DOHH2 (cell line): ENCODE results near the gene TP63.

ENCODE experiments used
- H3F3A ChIP-seq: fragments of 200-600 bp; sonication (generic), shearing (Covaris generic); 2 replicates; pipeline ENCODE4 v1.6.0; 2016; ENCODE audit warnings: antibody characterized with exemption, mild to moderate bottlenecking; ENCODE audit not compliant: control insufficient read depth, insufficient read depth
- H3K27ac ChIP-seq: fragments of 200-600 bp; sonication (generic); 2 replicates; pipeline ENCODE4 v1.5.1; 2014; ENCODE audit warnings: low read depth, mild to moderate bottlenecking, low read length, moderate library complexity
- H3K27me3 ChIP-seq: fragments of 200-600 bp; sonication (generic); 2 replicates; pipeline ENCODE4 v1.6.1; 2014; ENCODE audit warnings: mild to moderate bottlenecking, low read length, mixed read lengths; ENCODE audit not compliant: control insufficient read depth
- H3K36me3 ChIP-seq: fragments of 200-600 bp; sonication (generic); 2 replicates; pipeline ENCODE4 v1.6.1; 2014; ENCODE audit warnings: mild to moderate bottlenecking, low read length, moderate library complexity, mixed read lengths; ENCODE audit not compliant: control insufficient read depth
- H3K4me1 ChIP-seq: fragments of 200-600 bp; sonication (generic); 2 replicates; pipeline ENCODE4 v1.6.1; 2014; ENCODE audit warnings: mild to moderate bottlenecking, low read length, mixed read lengths; ENCODE audit not compliant: control insufficient read depth
- H3K4me2 ChIP-seq: fragments of 200-600 bp; sonication (generic); 2 replicates; pipeline ENCODE4 v1.6.0; 2014; ENCODE audit warnings: mild to moderate bottlenecking, low read length, moderate library complexity
- H3K4me3 ChIP-seq: fragments of 200-600 bp; sonication (generic); 2 replicates; pipeline ENCODE4 v1.5.1; 2014; ENCODE audit warnings: mild to moderate bottlenecking, low read length, mixed read lengths
- H3K79me2 ChIP-seq: fragments of 200-600 bp; sonication (generic); 2 replicates; pipeline ENCODE4 v1.6.1; 2014; ENCODE audit warnings: mild to moderate bottlenecking, low read length, mixed read lengths; ENCODE audit not compliant: control insufficient read depth
- H3K9me2 ChIP-seq: fragments of 200-600 bp; sonication (generic); replicated peaks from 2 replicates; pipeline ENCODE4 v1.6.1; 2014; ENCODE audit warnings: mild to moderate bottlenecking, low read length, mixed read lengths; ENCODE audit not compliant: control insufficient read depth
- H3K9me3 ChIP-seq: fragments of 200-600 bp; sonication (generic); 2 replicates; pipeline ENCODE4 v1.6.1; 2014; ENCODE audit warnings: antibody characterized with exemption, low read length, mixed read lengths; ENCODE audit not compliant: control insufficient read depth, insufficient read depth
- H4K20me1 ChIP-seq: fragments of 200-600 bp; sonication (generic); 2 replicates; pipeline ENCODE4 v1.6.0; 2014; ENCODE audit warnings: low read depth, mild to moderate bottlenecking, antibody characterized with exemption, low read length, moderate library complexity; ENCODE audit not compliant: control insufficient read depth, insufficient read depth
- CTCF ChIP-seq: fragments of 200-600 bp; sonication (generic); IDR thresholded peaks from one replicate; pipeline ENCODE4 v1.5.1; 2014; ENCODE audit warnings: antibody characterized with exemption, mild to moderate bottlenecking, low read depth, low read length; ENCODE audit not compliant: poor library complexity, severe bottlenecking
- EZH2phosphoT487 ChIP-seq: fragments of 200-600 bp; sonication (generic); IDR thresholded peaks from 2 replicates; pipeline ENCODE4 v1.6.1; 2017; ENCODE audit warnings: borderline replicate concordance, mild to moderate bottlenecking, antibody characterized with exemption, low read length, moderate library complexity, mixed read lengths

Gene TP63

GRCh38 chr3:189631373-189631408 is at the start of gene TP63:
TP63 (plus strand) TSS chr3:189631389; CDS start chr3:189631516, 127 bp downstream.
- Histone ChIP-seq H3K27ac (peak within 1 kb of the TSS; percentile 82), H4K20me1 (no peaks in the 10 kb centered on the region), H3K36me3 (no peaks in the 10 kb centered on the region), H3K4me2 (peak within 1 kb of the TSS; percentile 66), H3K27me3 (no peaks in the 10 kb centered on the region), H3F3A (0 out of 2 replicates have a peak, but pooled peaks cover 2% of the 10 kb centered on the region), H3K9me3 (no peaks in the 10 kb centered on the region), H3K9me2 (no peaks in the 10 kb centered on the region), H3K4me3 (peak within 1 kb of the TSS; percentile 71), H3K4me1 (peaks cover 35% of the 10 kb centered on the region), H3K79me2 (peaks cover 30% of the 10 kb centered on the region)
- TF ChIP-seq EZH2phosphoT487 = no peak
- TF ChIP-seq CTCF = no peak

GRCh38 chr3:189582179-189582578 is 49.0 kb upstream of the TP63 start:
- Histone ChIP-seq H3K9me3 (no peaks in the 10 kb centered on the region), H3K36me3 (no peaks in the 10 kb centered on the region), H3K4me2 (no peak overlapping the region), H4K20me1 (no peaks in the 10 kb centered on the region), H3K9me2 (no peaks in the 10 kb centered on the region), H3F3A (no peaks in the 10 kb centered on the region), H3K4me3 (no peak overlapping the region), H3K79me2 (no peaks in the 10 kb centered on the region), H3K4me1 (no peaks in the 10 kb centered on the region), H3K27ac (no peak overlapping the region), H3K27me3 (no peaks in the 10 kb centered on the region)
- TF ChIP-seq EZH2phosphoT487 = no peak
- no peak for TF ChIP-seq CTCF

GRCh38 chr3:189584645-189585044 is 46.5 kb upstream of the TP63 start:
- H3F3A ChIP-seq = no peaks in the 10 kb centered on the region
- TF ChIP-seq CTCF (no peak), EZH2phosphoT487 (no peak)
- H3K36me3 ChIP-seq = no peaks in the 10 kb centered on the region
- no peaks in the 10 kb centered on the region for H3K9me3 ChIP-seq
- H3K4me3 ChIP-seq = no peak overlapping the region
- no peak overlapping the region for H3K4me2 ChIP-seq
- H3K27ac ChIP-seq = no peak overlapping the region
- H3K27me3 ChIP-seq = no peaks in the 10 kb centered on the region
- no peaks in the 10 kb centered on the region for H4K20me1 ChIP-seq
- H3K9me2 ChIP-seq = no peaks in the 10 kb centered on the region
- H3K79me2 ChIP-seq = no peaks in the 10 kb centered on the region
- no peaks in the 10 kb centered on the region for H3K4me1 ChIP-seq

- Histone ChIP-seq H3K4me1 (no peaks in the 10 kb centered on the region), H3K27ac (no peak overlapping the region), H4K20me1 (no peaks in the 10 kb centered on the region), H3K4me2 (no peak overlapping the region), H3K79me2 (no peaks in the 10 kb centered on the region), H3K9me3 (no peaks in the 10 kb centered on the region), H3K4me3 (no peak overlapping the region), H3K27me3 (no peaks in the 10 kb centered on the region), H3K36me3 (no peaks in the 10 kb centered on the region), H3F3A (no peaks in the 10 kb centered on the region), H3K9me2 (no peaks in the 10 kb centered on the region)
- TF ChIP-seq EZH2phosphoT487 (no peak), CTCF (no peak)
These were observed 44.1 kb upstream of the TP63 start for GRCh38 chr3:189586941-189587663.
